SK-N-SH (cell line): ENCODE measurements around the gene BTBD2.

Experiments
- ELF1 ChIP-seq: IDR thresholded peaks from 2 replicates; pipeline ENCODE4 v1.4.0; 2012
- EP300 ChIP-seq, 2 experiments: IDR thresholded peaks; 2 replicates each; pipeline versions ENCODE4 v1.4.0 to v1.6.1; 2012; ENCODE audit warnings: borderline replicate concordance in 1 of 2, low read depth in 1 of 2, low read length in 1 of 2
- FOXJ3 ChIP-seq: sonication (generic); formaldehyde crosslinking; IDR thresholded peaks from 2 replicates; pipeline ENCODE4 v1.5.1; 2020; ENCODE audit warnings: mild to moderate bottlenecking, missing genetic modification reagents
- MXI1 ChIP-seq: IDR thresholded peaks from 2 replicates; pipeline ENCODE4 v1.6.1; 2012; ENCODE audit warnings: mild to moderate bottlenecking, low read depth, low read length, improper control_type of control experiment
- POLR2AphosphoS5 ChIP-seq: IDR thresholded peaks from 2 replicates; pipeline ENCODE4 v1.6.1; 2012; ENCODE audit warnings: low read depth, low read length
- RCOR1 ChIP-seq: fragments of 150-350 bp; IDR thresholded peaks from 2 replicates; pipeline ENCODE4 v1.6.1; 2017; ENCODE audit warnings: antibody characterized with exemption, low read length
- RFX5 ChIP-seq: IDR thresholded peaks from 2 replicates; pipeline ENCODE4 v1.6.1; 2012; ENCODE audit warnings: mild to moderate bottlenecking, improper control_type of control experiment, low read length
- RXRA ChIP-seq: IDR thresholded peaks from 2 replicates; pipeline ENCODE4 v1.4.0; 2012; ENCODE audit warnings: low read depth, mild to moderate bottlenecking, borderline replicate concordance
- YY1 ChIP-seq: IDR thresholded peaks from 2 replicates; pipeline ENCODE4 v1.4.0; 2012; ENCODE audit warnings: low read depth, mild to moderate bottlenecking
- TF ChIP-seq, protein P1 (sequence below): fragments of 200-600 bp; sonication (generic); IDR thresholded peaks from 2 replicates; pipeline ENCODE4 v1.6.1; 2017; ENCODE audit warnings: antibody characterized with exemption, mild to moderate bottlenecking, moderate library complexity
- TF ChIP-seq, protein P2 (sequence below): IDR thresholded peaks from 2 replicates; pipeline ENCODE4 v1.6.1; 2012; ENCODE audit warnings: mild to moderate bottlenecking, low read depth, low read length, moderate library complexity
- TF ChIP-seq, protein P3 (sequence below): IDR thresholded peaks from 2 replicates; pipeline ENCODE4; 2012
- TF ChIP-seq, protein P4 (sequence below): IDR thresholded peaks from 2 replicates; pipeline ENCODE4 v1.4.0; 2012; ENCODE audit warnings: low read depth

DNA sequence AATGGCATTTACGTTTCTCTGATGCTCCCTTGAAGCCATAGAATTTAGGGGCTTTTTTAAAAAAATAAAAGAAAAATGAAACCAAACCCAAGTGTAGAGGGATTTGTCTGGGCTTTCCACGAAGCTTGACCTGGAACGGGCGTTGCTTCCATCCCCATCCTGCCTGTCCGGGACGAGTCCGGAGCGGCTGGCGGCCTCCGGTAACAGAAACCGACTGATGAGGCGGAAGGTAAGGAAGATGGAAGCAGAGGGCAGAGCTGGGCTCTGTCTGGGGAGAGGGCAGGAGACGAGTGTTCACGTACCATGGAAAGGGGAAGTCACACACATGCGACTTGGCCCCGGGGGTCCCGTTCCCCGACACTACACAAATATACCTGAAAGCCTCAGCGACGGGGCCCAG is 34.3 kb downstream of the BTBD2 start:
- TF ChIP-seq, protein P1, sequence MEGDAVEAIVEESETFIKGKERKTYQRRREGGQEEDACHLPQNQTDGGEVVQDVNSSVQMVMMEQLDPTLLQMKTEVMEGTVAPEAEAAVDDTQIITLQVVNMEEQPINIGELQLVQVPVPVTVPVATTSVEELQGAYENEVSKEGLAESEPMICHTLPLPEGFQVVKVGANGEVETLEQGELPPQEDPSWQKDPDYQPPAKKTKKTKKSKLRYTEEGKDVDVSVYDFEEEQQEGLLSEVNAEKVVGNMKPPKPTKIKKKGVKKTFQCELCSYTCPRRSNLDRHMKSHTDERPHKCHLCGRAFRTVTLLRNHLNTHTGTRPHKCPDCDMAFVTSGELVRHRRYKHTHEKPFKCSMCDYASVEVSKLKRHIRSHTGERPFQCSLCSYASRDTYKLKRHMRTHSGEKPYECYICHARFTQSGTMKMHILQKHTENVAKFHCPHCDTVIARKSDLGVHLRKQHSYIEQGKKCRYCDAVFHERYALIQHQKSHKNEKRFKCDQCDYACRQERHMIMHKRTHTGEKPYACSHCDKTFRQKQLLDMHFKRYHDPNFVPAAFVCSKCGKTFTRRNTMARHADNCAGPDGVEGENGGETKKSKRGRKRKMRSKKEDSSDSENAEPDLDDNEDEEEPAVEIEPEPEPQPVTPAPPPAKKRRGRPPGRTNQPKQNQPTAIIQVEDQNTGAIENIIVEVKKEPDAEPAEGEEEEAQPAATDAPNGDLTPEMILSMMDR: no peak
- TF ChIP-seq POLR2AphosphoS5: no peak
- no peak for TF ChIP-seq YY1
- no peak for TF ChIP-seq MXI1
- no peak for TF ChIP-seq RCOR1
- TF ChIP-seq, protein P2, sequence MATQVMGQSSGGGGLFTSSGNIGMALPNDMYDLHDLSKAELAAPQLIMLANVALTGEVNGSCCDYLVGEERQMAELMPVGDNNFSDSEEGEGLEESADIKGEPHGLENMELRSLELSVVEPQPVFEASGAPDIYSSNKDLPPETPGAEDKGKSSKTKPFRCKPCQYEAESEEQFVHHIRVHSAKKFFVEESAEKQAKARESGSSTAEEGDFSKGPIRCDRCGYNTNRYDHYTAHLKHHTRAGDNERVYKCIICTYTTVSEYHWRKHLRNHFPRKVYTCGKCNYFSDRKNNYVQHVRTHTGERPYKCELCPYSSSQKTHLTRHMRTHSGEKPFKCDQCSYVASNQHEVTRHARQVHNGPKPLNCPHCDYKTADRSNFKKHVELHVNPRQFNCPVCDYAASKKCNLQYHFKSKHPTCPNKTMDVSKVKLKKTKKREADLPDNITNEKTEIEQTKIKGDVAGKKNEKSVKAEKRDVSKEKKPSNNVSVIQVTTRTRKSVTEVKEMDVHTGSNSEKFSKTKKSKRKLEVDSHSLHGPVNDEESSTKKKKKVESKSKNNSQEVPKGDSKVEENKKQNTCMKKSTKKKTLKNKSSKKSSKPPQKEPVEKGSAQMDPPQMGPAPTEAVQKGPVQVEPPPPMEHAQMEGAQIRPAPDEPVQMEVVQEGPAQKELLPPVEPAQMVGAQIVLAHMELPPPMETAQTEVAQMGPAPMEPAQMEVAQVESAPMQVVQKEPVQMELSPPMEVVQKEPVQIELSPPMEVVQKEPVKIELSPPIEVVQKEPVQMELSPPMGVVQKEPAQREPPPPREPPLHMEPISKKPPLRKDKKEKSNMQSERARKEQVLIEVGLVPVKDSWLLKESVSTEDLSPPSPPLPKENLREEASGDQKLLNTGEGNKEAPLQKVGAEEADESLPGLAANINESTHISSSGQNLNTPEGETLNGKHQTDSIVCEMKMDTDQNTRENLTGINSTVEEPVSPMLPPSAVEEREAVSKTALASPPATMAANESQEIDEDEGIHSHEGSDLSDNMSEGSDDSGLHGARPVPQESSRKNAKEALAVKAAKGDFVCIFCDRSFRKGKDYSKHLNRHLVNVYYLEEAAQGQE: no peak
- TF ChIP-seq FOXJ3 (CRISPR knock-in tag): no peak
- no peak for TF ChIP-seq EP300 (IDR thresholded peaks at IDR 0.05; ENCODE audit: borderline replicate concordance in 1 of 2, low read depth in 1 of 2, low read length in 1 of 2)
- TF ChIP-seq ELF1: no peak
- TF ChIP-seq, protein P3, sequence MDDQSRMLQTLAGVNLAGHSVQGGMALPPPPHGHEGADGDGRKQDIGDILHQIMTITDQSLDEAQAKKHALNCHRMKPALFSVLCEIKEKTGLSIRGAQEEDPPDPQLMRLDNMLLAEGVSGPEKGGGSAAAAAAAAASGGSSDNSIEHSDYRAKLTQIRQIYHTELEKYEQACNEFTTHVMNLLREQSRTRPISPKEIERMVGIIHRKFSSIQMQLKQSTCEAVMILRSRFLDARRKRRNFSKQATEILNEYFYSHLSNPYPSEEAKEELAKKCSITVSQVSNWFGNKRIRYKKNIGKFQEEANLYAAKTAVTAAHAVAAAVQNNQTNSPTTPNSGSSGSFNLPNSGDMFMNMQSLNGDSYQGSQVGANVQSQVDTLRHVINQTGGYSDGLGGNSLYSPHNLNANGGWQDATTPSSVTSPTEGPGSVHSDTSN: no peak
- no peak for TF ChIP-seq RFX5
- no peak for TF ChIP-seq RXRA
- TF ChIP-seq, protein P4, sequence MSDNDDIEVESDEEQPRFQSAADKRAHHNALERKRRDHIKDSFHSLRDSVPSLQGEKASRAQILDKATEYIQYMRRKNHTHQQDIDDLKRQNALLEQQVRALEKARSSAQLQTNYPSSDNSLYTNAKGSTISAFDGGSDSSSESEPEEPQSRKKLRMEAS: no peak
